LNCaP clone FGC (cell line): Measurements from ENCODE around the gene ULBP1.
"Not testable (repeated sequence)": the region's sequence is repeated elsewhere in the genome, so short reads cannot be mapped to it uniquely, and the experiment has no call there.

Source experiments
- DNase-seq: peaks from one replicate; pipeline ENCODE4 v3.0.0-alpha.2; 2011; ENCODE audit warnings: low read depth
- H3K4me3 ChIP-seq: 2 replicates; pipeline ENCODE4 v1.5.1; 2011; ENCODE audit warnings: mild to moderate bottlenecking, low read depth, low read length, control low read depth
- TF ChIP-seq, protein P1 (sequence below): IDR thresholded peaks from 2 replicates; pipeline ENCODE4 v1.5.1; 2012; ENCODE audit warnings: mild to moderate bottlenecking; ENCODE audit not compliant: control insufficient read depth, insufficient read depth; ENCODE audit errors: extremely low read depth

ULBP1 gene

DNA sequence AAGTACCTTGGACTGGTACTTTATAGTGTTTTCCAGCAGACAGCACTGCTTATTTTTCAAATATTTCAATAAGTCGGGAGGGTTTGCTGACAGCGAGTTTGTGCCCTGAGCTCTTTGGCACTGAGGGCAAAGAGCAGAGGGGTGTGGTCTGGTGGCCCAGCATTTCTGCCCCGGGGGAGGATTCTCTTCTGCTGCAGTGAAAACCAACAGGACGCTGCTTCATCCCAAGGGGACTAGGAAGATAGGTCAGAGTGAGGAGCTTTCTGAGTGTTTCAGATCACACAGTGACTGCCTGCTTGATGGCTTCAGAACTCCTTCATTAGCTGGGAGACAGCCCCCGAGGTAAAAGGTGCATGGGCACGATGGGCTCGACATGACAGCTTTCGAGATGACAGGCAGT is 13.3 kb upstream of the ULBP1 start:
- TF ChIP-seq, protein P1, sequence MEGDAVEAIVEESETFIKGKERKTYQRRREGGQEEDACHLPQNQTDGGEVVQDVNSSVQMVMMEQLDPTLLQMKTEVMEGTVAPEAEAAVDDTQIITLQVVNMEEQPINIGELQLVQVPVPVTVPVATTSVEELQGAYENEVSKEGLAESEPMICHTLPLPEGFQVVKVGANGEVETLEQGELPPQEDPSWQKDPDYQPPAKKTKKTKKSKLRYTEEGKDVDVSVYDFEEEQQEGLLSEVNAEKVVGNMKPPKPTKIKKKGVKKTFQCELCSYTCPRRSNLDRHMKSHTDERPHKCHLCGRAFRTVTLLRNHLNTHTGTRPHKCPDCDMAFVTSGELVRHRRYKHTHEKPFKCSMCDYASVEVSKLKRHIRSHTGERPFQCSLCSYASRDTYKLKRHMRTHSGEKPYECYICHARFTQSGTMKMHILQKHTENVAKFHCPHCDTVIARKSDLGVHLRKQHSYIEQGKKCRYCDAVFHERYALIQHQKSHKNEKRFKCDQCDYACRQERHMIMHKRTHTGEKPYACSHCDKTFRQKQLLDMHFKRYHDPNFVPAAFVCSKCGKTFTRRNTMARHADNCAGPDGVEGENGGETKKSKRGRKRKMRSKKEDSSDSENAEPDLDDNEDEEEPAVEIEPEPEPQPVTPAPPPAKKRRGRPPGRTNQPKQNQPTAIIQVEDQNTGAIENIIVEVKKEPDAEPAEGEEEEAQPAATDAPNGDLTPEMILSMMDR: no peak
- DNase-seq: no peak
- H3K4me3 ChIP-seq: no peak overlapping the region

DNA sequence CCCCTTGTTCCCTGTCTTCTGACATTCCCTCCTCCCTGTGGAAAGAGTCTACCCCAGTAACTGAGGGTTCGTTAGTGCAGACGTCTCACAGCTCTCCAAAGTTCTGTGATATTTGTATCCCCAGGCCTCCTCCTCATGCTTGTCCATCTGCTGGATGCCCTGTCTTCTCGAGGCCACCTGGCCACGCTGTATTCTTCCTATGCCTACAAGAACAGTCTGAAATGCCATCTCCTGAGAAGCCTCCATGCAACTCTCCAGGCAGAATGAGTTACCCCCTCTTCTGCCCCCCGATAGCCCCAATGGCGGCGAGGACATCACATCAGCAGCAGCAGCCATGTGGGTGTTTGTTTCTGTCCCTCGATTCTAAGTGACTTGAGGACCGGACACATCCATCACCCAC is 12.6 kb upstream of the ULBP1 start:
- DNase-seq: no peak
- H3K4me3 ChIP-seq: no peak overlapping the region
- TF ChIP-seq, protein P1: no peak

DNA sequence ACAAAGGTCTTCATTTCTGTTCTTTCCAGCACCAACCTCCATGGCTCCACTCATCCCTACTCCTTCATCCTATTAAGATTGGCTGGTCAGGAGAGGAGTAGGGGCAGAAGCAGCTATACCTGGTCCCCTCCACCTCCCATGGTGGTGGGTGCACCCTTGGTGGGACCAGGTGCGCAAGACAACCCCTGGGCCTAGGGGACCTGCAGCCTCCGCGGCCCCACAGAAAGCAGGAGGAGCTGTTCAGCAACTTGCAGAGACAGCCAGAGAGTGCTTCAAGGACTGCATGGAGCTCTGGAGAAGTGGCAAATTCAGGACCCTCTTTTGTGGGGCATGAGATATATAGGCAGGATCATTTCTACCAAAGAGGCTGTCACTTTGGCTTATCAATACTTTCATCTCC is 12.1 kb upstream of the ULBP1 start:
- TF ChIP-seq, protein P1: no peak
- DNase-seq: no peak
- no peak overlapping the region for H3K4me3 ChIP-seq

DNA sequence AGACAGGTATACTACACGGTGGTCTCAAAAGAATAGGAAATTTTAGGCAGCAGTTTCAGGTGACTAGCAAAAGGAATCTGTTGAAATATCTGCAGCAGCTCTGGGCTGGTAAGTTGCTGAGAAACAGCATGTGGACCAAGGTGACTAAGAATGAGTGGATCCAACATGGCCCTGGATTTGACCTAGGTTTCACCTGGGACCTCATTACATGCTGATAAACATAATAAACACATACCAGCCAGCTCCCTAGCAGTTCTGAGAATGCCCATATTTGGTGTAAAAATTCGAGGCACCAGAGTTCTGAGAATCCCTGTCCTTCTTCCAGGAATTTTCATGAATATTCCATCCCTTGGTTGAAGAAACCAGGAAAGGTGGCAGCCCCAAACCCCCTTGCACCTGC is 10.4 kb upstream of the ULBP1 start:
- not testable (repeated sequence) for H3K4me3 ChIP-seq, DNase-seq

DNA sequence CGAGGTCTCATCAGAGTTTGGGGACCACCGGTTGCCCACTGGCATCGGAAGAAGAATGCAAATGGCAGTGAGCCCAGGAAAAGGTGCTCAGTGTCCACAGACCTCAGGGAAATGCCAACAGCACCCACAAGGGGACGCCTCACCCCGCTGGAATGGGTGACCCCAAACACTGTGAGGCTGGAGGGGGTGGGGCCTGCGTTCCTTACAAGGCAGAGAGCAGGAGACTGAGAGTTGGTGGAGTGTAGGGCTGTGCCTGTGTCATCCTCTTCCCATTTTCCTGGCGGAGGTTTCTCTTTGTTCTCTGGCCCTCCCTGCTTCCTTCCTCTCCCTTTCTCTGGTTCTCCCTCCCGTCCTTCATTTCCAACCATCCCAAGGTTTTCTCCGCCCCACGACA is 9.8 kb upstream of the ULBP1 start:
- H3K4me3 ChIP-seq, DNase-seq: not testable (repeated sequence)

DNA sequence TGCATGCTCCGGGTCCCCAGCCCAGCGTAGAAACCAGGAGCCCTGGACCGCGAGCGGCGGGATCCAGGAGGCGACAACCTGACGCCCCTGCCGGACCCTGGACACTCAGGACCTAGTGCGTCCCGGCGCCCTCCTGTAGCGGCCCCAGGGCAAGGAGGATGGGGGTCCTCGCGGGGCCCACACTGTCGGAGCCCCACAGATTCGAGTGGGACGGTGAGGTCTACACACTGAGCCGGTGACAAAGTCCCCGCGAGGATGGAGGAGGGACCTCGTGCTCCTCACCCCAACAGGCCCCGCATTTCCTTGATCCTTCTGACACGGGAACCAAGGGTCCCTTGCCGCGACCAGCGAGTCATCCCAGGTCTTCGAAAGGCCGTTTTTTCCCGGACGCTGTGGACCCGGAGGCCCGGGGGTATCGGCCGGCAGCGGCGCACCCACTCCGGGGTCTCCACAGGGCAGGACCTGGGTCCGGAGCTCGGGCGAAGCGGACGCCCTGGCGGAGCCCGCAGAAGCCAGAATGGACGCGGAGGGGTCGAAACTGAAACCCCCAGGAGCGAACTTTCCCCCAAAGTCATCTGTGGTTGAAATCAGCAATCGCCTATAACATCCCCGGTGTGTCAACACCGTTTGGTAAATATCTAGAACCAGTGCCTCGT is 9.3 kb upstream of the ULBP1 start:
- not testable (repeated sequence) for DNase-seq, H3K4me3 ChIP-seq

DNA sequence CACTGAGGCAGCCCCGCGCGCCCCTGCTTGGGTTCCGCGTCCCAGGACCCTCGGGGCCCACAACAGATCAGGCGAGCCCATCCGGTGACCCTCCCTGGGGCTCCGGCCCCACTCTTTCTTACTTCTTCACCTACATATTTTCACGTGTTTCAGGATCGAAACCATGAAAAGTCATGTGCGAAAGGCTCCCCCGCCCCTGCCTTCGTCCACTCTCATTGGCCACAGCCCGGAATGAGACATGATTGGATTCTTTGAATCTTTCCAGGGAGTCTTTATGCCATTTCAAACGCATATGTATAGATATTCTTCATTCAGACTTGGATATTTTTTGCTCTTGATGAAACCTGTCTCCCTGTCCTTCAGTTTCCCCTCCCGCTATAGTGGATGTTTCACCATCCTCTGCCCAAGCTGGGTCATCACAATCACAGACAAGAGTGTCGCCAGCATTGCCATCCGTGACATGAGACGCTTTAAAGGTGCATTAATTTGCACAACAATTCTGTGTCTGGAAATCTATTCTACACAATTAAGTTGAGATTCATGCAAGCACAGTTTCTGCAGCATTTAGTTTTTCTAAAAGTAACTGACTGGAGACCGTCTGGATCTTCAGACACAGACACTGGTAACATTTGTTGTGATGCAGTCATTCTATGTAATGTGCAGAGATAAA is 8.6 kb upstream of the ULBP1 start:
- not testable (repeated sequence) for DNase-seq, H3K4me3 ChIP-seq

DNA sequence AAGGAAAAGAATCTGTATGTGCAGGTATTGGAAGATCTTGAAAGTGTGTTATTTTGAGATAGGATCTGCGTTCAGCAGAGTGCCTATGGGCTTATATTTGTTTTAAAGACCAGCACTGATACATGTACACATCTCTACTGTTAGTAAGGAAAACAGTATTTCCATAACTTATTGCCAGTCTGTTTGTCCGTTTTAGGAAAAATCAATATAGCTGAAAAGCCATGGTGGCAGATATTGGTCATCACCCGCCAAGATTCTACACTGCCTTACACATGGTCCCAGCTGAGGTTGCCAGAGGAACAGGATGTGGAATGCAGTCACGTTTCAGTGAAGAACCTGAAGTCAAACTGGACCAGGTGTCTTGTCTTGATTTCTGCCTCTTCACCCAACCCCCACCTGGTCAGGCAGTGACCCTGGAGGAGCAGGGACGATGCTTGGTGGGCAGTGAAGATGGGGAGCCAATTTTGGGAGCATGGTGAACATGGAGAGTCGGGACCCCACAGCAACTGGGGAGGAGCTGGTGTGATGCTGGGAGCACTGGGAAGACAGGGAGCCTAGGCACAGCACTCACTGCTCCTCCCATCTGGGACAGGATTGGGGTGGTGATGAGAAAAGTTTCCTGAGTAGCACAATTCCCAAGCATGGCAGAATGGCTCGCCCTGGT is 8.0 kb upstream of the ULBP1 start:
- H3K4me3 ChIP-seq, DNase-seq: not testable (repeated sequence)

DNA sequence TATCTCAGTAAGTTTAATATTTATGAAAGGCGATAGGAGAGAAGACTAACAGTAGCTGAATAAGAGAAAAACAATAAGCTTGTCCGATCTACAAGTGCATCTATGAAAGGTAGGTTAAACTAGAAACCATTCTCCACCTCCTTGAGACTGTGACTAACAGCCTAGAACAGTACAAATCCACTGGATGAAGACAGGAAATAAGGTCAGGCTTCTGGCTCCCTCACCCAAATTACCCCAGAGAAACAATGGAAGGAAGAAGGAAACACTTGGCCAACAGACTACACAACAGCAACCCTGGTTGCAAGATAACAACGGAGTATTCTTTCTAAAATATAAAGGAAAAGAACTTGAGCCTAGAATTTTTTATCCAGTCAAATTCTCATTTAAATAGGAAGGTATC is 5.6 kb upstream of the ULBP1 start:
- not testable (repeated sequence) for DNase-seq, H3K4me3 ChIP-seq

DNA sequence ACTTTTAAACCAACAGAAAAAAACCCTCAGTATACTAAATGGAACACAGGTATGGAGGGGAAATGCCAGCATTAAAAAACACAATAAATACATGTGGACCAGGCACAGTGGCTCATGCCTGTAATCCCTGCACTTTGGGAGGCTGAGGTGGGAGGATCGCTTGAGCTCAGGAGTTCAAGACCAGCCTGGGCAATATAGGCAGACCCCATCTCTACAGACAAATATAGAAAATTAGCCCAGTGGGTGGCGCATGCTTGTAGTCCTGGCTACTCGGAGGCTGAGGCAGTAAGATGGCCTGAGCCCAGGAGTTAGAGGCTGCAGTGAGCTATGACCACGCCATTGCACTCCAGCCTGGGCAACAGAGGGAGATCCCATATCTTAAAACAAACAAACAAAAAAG is 3.9 kb upstream of the ULBP1 start:
- not testable (repeated sequence) for H3K4me3 ChIP-seq, DNase-seq

DNA sequence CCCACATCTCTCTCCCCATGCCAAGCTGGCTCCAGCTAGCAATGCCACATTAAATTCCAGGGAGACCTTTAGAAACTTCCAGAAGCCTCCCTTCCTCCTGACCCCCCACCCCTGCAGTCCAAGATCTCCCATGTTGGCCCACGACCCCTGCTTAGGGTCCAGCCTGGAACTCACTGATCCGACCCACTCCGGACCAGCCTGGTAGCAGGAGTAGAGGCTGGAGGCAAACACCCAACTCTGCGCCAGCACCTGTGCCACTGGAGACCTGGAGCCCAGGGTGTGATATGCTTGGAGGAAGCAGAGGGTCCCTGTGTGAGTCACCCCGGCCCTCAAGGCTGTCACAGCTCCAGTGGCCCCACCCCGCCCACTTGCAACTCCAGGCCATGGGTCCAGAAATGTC is 3.3 kb upstream of the ULBP1 start:
- no peak for DNase-seq
- TF ChIP-seq, protein P1: no peak
- H3K4me3 ChIP-seq: no peak overlapping the region
